Thoracic aorta (tissue), 2 donors: ENCODE results near the gene TRPM2. TPM values are rescaled to one million over a fixed set of nuclear protein-coding genes. Genes with fewer than 3 reads are reported as not detected.

ENCODE experiments used
- ATAC-seq: fragments of 150-250 bp; one replicate; pipeline ENCODE4 v1.8.0; 2017; ENCODE audit warnings: low read depth; ENCODE audit not compliant: insufficient number of reproducible peaks, low FRiP score
- DNase-seq: peaks from one replicate; pipeline ENCODE4 v3.0.0-alpha.2; 2020; ENCODE audit warnings: low spot score
- H3K27ac ChIP-seq, 2 donors: fragments of 200-600 bp; sonication (generic); 1 replicate in 1 of 2; 2 replicates in 1 of 2; pipeline ENCODE4 v1.5.1; 2016; ENCODE audit warnings: mild to moderate bottlenecking in 2 of 2, moderate library complexity in 2 of 2
- H3K27me3 ChIP-seq: fragments of 200-600 bp; sonication (generic); replicated peaks from 2 replicates; pipeline ENCODE4 v1.6.0; 2016; ENCODE audit warnings: mild to moderate bottlenecking; ENCODE audit not compliant: insufficient read depth
- H3K36me3 ChIP-seq: fragments of 200-600 bp; sonication (generic); one replicate; pipeline ENCODE4 v1.5.1; 2016
- H3K4me1 ChIP-seq, 2 donors: fragments of 200-600 bp; sonication (generic); 1 replicate in 1 of 2; 2 replicates in 1 of 2; pipeline versions ENCODE4 v1.5.1 to v1.6.0; 2016; ENCODE audit warnings: low read depth in 2 of 2, mild to moderate bottlenecking in 1 of 2; ENCODE audit not compliant: control insufficient read depth in 1 of 2
- H3K4me3 ChIP-seq: fragments of 200-600 bp; sonication (generic); 2 replicates; pipeline ENCODE4 v1.5.1; 2016; ENCODE audit warnings: mild to moderate bottlenecking
- H3K9me3 ChIP-seq: fragments of 200-600 bp; sonication (generic); 2 replicates; pipeline ENCODE4 v1.5.1; 2016
- total RNA-seq, 2 donors: library from RNA; depleted of rRNA; stranded (reverse); fragments of >200 nt; gene quantifications; one replicate each; pipeline versions ENCODE4 v1.1.0 to v1.2.3, GENCODE V29; 2016
- TF ChIP-seq, protein P1 (sequence below): fragments of 200-600 bp; sonication (generic); IDR thresholded peaks from one replicate; pipeline ENCODE4 v1.5.1; 2019; ENCODE audit warnings: antibody characterized with exemption

The TRPM2 gene
- total RNA-seq, 2 donors from 2014 or later, result 10.4 to 12.9 TPM

DNA sequence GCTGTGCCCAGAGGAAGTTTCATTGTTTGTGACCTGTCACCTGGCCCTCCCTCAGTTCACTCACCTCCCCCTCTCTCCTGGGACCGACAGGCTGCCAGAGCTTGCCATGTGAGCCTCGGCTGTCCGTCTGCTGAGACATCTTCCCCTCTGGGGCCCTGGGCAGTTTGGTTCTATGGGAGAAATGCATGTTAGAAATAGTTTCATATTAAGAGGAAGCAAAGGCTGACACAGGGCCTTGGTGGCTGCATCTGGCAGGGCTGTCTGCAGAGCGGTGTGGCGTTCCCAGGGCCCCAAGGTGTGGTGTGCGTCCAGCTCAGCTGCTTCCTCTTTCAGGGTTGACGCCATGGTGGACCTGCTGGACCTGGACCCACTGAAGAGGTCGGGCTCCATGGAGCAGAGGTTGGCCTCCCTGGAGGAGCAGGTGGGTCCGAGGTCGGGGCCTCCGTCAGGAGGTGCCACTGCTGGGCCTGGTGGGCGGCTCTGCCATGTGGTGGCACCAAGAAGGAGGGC is 69.9 kb downstream of the TRPM2 start:
- no peak overlapping the region for H3K4me3 ChIP-seq
- H3K4me1 ChIP-seq, result no peaks in the 10 kb centered on the region
- TF ChIP-seq, protein P1, sequence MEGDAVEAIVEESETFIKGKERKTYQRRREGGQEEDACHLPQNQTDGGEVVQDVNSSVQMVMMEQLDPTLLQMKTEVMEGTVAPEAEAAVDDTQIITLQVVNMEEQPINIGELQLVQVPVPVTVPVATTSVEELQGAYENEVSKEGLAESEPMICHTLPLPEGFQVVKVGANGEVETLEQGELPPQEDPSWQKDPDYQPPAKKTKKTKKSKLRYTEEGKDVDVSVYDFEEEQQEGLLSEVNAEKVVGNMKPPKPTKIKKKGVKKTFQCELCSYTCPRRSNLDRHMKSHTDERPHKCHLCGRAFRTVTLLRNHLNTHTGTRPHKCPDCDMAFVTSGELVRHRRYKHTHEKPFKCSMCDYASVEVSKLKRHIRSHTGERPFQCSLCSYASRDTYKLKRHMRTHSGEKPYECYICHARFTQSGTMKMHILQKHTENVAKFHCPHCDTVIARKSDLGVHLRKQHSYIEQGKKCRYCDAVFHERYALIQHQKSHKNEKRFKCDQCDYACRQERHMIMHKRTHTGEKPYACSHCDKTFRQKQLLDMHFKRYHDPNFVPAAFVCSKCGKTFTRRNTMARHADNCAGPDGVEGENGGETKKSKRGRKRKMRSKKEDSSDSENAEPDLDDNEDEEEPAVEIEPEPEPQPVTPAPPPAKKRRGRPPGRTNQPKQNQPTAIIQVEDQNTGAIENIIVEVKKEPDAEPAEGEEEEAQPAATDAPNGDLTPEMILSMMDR, result no peak
- no peak overlapping the region for H3K27ac ChIP-seq
- no peak for DNase-seq
- H3K9me3 ChIP-seq, result no peaks in the 10 kb centered on the region
- no peaks in the 10 kb centered on the region for H3K36me3 ChIP-seq
- no peak for ATAC-seq
- no peaks in the 10 kb centered on the region for H3K27me3 ChIP-seq

DNA sequence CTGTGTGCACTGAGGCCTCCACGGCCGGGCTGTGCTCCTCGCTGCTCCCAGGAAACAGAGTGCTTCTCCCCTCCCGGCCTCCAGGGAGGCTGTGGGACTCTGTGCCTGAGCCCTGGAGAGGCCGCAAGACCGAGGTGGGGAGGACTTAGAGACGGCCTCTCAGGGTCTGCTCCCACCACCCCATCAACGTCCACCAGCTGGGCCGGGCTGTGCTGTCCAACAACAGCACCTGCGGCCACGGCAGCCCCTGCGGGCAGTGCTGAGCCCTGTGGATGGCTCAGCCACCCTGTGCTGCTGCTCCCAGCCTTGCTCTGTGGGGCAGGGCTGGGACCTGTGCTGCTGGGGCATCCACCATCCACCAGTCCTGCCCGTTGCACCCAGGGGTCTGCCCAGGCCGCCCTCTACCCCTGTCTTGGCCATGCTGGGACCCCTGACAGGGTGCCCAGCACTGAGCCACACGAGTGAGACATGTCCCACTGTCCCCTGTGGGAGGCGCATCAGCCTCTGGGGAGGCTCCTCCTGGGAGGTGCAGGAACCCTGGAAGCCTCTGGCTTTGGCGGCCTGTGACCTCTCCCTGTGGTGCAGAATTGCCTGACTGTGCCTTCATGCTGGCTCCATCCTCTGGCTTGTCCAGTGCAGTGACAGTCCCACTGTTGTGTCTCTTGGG is 70.7 kb downstream of the TRPM2 start:
- ATAC-seq (no peak), DNase-seq (no peak)
- no peak overlapping the region for H3K27ac ChIP-seq
- H3K36me3 ChIP-seq, result no peaks in the 10 kb centered on the region
- no peak overlapping the region for H3K4me3 ChIP-seq
- TF ChIP-seq, protein P1, result no peak
- no peaks in the 10 kb centered on the region for H3K27me3 ChIP-seq
- no peaks in the 10 kb centered on the region for H3K4me1 ChIP-seq
- peaks cover 2% of the 10 kb centered on the region for H3K9me3 ChIP-seq

DNA sequence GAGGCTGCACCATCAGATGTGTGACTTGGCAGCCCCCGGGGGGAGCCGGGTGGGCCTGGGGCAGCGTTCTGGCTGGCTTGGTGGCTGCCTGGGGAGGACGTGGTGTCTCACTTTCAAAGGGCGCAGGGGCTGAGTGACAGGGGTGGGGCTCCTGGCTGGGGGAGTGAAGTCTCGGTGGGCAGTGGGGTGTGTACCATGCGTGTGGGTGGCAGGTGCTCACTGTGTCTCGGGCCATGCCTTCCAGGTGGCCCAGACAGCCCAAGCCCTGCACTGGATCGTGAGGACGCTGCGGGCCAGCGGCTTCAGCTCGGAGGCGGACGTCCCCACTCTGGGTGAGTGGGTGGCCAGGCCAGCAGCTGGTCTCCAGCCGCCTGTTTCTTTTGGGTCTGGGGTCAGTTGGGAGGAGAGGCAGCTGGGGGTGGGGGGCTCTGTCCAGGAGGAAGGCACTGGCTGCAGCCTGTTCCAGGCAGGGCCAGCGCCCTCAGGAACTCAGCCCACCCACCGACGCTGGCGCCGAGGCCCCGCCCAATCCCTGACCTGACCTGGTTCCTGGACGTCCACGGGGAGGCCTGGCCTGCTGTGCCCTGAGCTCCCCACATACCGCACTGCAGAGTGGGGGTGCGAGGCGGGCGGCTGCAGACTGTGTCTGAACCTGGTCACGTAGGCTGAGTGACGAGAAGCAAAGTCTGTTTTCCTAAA is 71.3 kb downstream of the TRPM2 start:
- Histone ChIP-seq H3K4me1 (no peaks in the 10 kb centered on the region), H3K36me3 (no peaks in the 10 kb centered on the region), H3K9me3 (peaks cover 5% of the 10 kb centered on the region), H3K4me3 (no peak overlapping the region), H3K27me3 (no peaks in the 10 kb centered on the region), H3K27ac (no peak overlapping the region)
- TF ChIP-seq, protein P1, result no peak
- ATAC-seq (no peak), DNase-seq (no peak)

DNA sequence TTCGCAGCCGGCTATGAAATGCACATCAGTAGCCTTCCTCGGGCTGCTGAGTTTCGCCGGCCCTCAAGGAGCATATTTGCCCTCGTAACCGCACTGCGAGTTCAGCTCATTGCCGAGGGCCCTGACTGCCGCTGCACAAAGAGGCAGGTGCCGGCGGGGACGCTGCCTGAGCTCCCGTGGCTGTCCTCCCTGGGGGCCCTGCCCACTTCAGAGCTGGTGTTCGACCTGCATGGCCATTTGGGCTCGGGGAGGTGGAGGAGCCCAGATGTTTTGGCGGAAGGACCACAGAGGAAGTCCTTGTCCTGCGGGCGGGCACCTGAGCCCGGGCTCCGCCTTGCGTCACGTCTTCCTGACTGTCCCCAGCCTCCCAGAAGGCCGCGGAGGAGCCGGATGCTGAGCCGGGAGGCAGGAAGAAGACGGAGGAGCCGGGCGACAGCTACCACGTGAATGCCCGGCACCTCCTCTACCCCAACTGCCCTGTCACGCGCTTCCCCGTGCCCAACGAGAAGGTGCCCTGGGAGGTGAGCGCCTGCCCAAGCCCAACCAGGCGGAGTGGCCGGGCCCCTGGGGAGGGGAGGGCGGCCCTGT is 72.0 kb downstream of the TRPM2 start:
- Histone ChIP-seq H3K36me3 (no peaks in the 10 kb centered on the region), H3K27ac (no peak overlapping the region), H3K4me1 (no peaks in the 10 kb centered on the region), H3K9me3 (peaks cover 6% of the 10 kb centered on the region), H3K27me3 (no peaks in the 10 kb centered on the region), H3K4me3 (no peak overlapping the region)
- DNase-seq (no peak), ATAC-seq (no peak)
- TF ChIP-seq, protein P1, result no peak
